ENCODE data around the gene USP49. TPM values are rescaled to one million over a fixed set of nuclear protein-coding genes. Genes with fewer than 3 reads are reported as not detected.

USP49 gene
- total RNA-seq, 4 donors from 2014 or later: 6.5 to 13.8 (median 8.8) TPM

DNA sequence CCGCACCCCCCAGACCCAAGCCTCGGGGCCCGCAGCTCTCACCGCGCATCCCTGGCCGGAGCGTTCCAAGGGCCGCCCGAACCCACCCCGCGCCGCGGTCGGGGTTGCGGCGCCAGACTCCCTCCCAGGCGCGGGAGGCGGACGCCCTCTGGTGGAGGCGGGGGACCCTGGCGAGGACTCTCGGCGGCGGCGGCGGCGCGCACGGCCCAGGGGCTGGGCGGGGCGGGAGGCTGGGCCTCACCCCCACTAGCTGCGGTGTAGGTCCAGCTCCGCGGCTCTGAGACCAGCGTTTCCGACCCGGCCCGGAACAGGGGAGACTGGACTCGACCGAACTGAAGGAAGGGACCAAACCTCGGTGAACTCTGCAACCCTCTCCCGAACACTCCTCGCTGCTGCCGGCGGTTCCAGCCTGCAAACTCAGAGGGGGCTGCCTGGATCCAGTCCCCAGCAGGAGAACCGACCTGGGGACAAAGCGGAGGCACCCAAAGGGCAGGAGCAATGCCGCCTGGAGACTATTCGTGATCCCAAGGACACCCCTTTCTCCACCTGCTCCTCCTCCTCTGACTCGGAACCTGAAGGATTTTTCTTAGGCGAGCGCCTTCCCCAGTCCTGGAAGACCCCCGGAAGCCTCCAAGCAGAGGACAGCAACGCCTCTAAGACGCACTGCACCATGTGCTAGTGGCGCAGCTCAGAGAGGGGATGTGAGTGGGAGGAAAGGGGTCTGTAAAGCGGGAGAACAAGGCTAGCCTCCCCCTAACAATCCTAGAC, 108.5 kb downstream of the USP49 start:
- Histone ChIP-seq H3K9me3 (no peaks in the 10 kb centered on the region), H3K36me3 (peaks cover 0 to 32% (median 0%) of the 10 kb centered on the region in 3 donors), H3K4me1 (peaks cover 4 to 56% (median 20%) of the 10 kb centered on the region in 4 donors), H3K27me3 (no peaks in the 10 kb centered on the region), H3K27ac (peak overlapping the region; percentile 78 to 93 (median 92)), H3K4me3 (peak overlapping the region; percentile 70 to 86 (median 76))
- peak; percentile 76 to 77 for DNase-seq (ENCODE audit: low spot score in 2 of 2)
- TF ChIP-seq POLR2A (IDR thresholded peaks at IDR 0.05): peak in 1 of 2 donors; percentile 27
- TF ChIP-seq, protein P1, sequence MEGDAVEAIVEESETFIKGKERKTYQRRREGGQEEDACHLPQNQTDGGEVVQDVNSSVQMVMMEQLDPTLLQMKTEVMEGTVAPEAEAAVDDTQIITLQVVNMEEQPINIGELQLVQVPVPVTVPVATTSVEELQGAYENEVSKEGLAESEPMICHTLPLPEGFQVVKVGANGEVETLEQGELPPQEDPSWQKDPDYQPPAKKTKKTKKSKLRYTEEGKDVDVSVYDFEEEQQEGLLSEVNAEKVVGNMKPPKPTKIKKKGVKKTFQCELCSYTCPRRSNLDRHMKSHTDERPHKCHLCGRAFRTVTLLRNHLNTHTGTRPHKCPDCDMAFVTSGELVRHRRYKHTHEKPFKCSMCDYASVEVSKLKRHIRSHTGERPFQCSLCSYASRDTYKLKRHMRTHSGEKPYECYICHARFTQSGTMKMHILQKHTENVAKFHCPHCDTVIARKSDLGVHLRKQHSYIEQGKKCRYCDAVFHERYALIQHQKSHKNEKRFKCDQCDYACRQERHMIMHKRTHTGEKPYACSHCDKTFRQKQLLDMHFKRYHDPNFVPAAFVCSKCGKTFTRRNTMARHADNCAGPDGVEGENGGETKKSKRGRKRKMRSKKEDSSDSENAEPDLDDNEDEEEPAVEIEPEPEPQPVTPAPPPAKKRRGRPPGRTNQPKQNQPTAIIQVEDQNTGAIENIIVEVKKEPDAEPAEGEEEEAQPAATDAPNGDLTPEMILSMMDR (IDR thresholded peaks at IDR 0.05): peak; percentile 89 to 98 (median 93)
- peak in 1 of 2 donors; percentile 5 for TF ChIP-seq EP300 (IDR thresholded peaks at IDR 0.05)
- 1% methylated on average over 34 to 47 of the region's 58 CpGs for WGBS, 2 donors

- no peak for DNase-seq (ENCODE audit: low spot score in 2 of 2)
- Histone ChIP-seq H3K4me3 (peak overlapping the region; percentile 70 to 86 (median 76)), H3K27ac (peak overlapping the region; percentile 78 to 93 (median 92)), H3K4me1 (peaks cover 4 to 63% (median 27%) of the 10 kb centered on the region in 4 donors), H3K36me3 (peaks cover 0 to 24% (median 0%) of the 10 kb centered on the region in 3 donors), H3K27me3 (no peaks in the 10 kb centered on the region), H3K9me3 (no peaks in the 10 kb centered on the region)
- WGBS, 2 donors: 14 to 23% methylated on average over 20 to 22 of the region's 29 CpGs
- TF ChIP-seq EP300 (IDR thresholded peaks at IDR 0.05) (no peak), POLR2A (IDR thresholded peaks at IDR 0.05) (no peak)
- TF ChIP-seq, protein P1 (IDR thresholded peaks at IDR 0.05): no peak
Measured at GRCh38 chr6:41785689-41786450, 109.3 kb downstream of the USP49 start.

DNA sequence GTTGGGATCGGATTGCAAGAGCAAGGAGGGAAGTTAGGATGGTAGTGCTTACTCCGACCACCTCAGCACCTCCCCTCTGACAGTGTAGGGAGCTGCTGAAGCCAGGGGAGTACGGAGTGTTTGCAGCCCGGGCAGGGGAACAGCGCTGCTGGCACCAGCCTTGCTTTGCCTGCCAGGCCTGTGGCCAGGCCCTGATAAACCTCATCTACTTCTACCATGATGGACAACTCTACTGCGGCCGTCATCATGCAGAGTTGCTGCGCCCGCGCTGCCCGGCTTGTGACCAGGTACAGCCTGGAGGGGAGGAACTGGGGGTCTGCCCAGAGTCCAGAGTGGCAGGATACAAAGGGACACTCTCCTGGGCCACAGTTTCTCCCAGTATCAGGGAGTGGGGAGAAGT, 109.9 kb downstream of the USP49 start:
- no peak for TF ChIP-seq EP300 (IDR thresholded peaks at IDR 0.05)
- TF ChIP-seq, protein P1 (IDR thresholded peaks at IDR 0.05): no peak
- no peak for TF ChIP-seq POLR2A (IDR thresholded peaks at IDR 0.05)
- no peaks in the 10 kb centered on the region for H3K27me3 ChIP-seq
- H3K4me1 ChIP-seq: peaks cover 4 to 65% (median 28%) of the 10 kb centered on the region in 4 donors
- DNase-seq (ENCODE audit: low spot score in 2 of 2): no peak
- H3K4me3 ChIP-seq: no peak overlapping the region
- H3K9me3 ChIP-seq: no peaks in the 10 kb centered on the region
- 83% methylated on average over 11 of the region's 11 CpGs for whole genome bisulfite sequencing, 2 donors
- peak overlapping the region in 2 of 4 donors; percentile 93 for H3K27ac ChIP-seq
- peaks cover 0 to 18% (median 0%) of the 10 kb centered on the region in 3 donors for H3K36me3 ChIP-seq

- peaks cover 4 to 65% (median 28%) of the 10 kb centered on the region in 4 donors for H3K4me1 ChIP-seq
- WGBS, 2 donors: 52 to 69% methylated on average over 5 of the region's 5 CpGs
- no peaks in the 10 kb centered on the region for H3K27me3 ChIP-seq
- no peak for DNase-seq (ENCODE audit: low spot score in 2 of 2)
- H3K4me3 ChIP-seq: no peak overlapping the region
- peak overlapping the region in 1 of 4 donors; percentile 93 for H3K27ac ChIP-seq
- H3K36me3 ChIP-seq: peaks cover 0 to 12% (median 0%) of the 10 kb centered on the region in 3 donors
- TF ChIP-seq EP300 (IDR thresholded peaks at IDR 0.05) (no peak), POLR2A (IDR thresholded peaks at IDR 0.05) (no peak)
- TF ChIP-seq, protein P1 (IDR thresholded peaks at IDR 0.05): no peak
- no peaks in the 10 kb centered on the region for H3K9me3 ChIP-seq
Measured at GRCh38 chr6:41784581-41785171, 110.5 kb downstream of the USP49 start.
